GM23338 (cell line): ENCODE data around the gene PTPN18. TPM values are rescaled to one million over a fixed set of nuclear protein-coding genes. Genes with fewer than 3 reads are reported as not detected.

Experiments used
- ATAC-seq: fragments of 200-7000 bp; cut with Tn5 transposase; 3 replicates; pipeline ENCODE4 v1.9.1; 2020
- DNase-seq: peaks from one replicate; pipeline ENCODE4 v3.0.0-alpha.2; 2015; ENCODE audit warnings: low spot score
- H2AFZ ChIP-seq: fragments of 200-600 bp; sonication (generic); 2 replicates; pipeline ENCODE4 v1.8.0; 2016; ENCODE audit warnings: antibody characterized with exemption, mild to moderate bottlenecking, moderate library complexity
- H3F3A ChIP-seq: fragments of 200-600 bp; sonication (generic); replicated peaks from 2 replicates; pipeline ENCODE4 v1.8.0; 2017; ENCODE audit warnings: antibody characterized with exemption, mixed run types, low read depth
- H3K27ac ChIP-seq: fragments of 200-600 bp; sonication (generic); 2 replicates; pipeline ENCODE4 v1.6.1; 2016; ENCODE audit warnings: low read depth
- H3K27me3 ChIP-seq: fragments of 200-600 bp; sonication (generic); 2 replicates; pipeline ENCODE4 v1.8.0; 2016; ENCODE audit warnings: mild to moderate bottlenecking, mixed run types, moderate library complexity; ENCODE audit not compliant: insufficient read depth
- H3K36me3 ChIP-seq: fragments of 200-600 bp; sonication (generic); 2 replicates; pipeline ENCODE4 v1.8.0; 2016; ENCODE audit warnings: mild to moderate bottlenecking; ENCODE audit not compliant: insufficient read depth
- H3K4me1 ChIP-seq: fragments of 200-600 bp; sonication (generic); 2 replicates; pipeline ENCODE4 v1.8.0; 2016; ENCODE audit warnings: mild to moderate bottlenecking, moderate library complexity; ENCODE audit not compliant: insufficient read depth
- H3K4me2 ChIP-seq: fragments of 200-600 bp; sonication (generic); 2 replicates; pipeline ENCODE4 v1.7.1; 2017; ENCODE audit warnings: mixed run types
- H3K4me3 ChIP-seq: fragments of 200-600 bp; sonication (generic); 2 replicates; pipeline ENCODE4 v1.6.1; 2016; ENCODE audit warnings: mixed run types
- H3K79me2 ChIP-seq: fragments of 200-600 bp; sonication (generic); replicated peaks from 2 replicates; pipeline ENCODE4 v1.8.0; 2017; ENCODE audit warnings: mild to moderate bottlenecking; ENCODE audit not compliant: insufficient read depth
- H3K9me2 ChIP-seq: fragments of 200-600 bp; sonication (generic); 2 replicates; pipeline ENCODE4 v1.8.0; 2017; ENCODE audit not compliant: insufficient read depth
- H4K20me1 ChIP-seq: fragments of 200-600 bp; sonication (generic); replicated peaks from 2 replicates; pipeline ENCODE4 v1.8.0; 2017; ENCODE audit warnings: mild to moderate bottlenecking; ENCODE audit not compliant: insufficient read depth
- H3K27ac Mint-ChIP-seq: 2 replicates; pipeline ENCODE4 v1.8.0; 2020; ENCODE audit warnings: inconsistent platforms, mild to moderate bottlenecking, moderate library complexity, mixed read lengths
- H3K27me3 Mint-ChIP-seq: 3 replicates; pipeline ENCODE4 v1.8.0; 2022; ENCODE audit warnings: low read depth, mild to moderate bottlenecking, moderate library complexity, mixed read lengths, inconsistent platforms; ENCODE audit not compliant: insufficient read depth, poor library complexity
- H3K36me3 Mint-ChIP-seq: 3 replicates; pipeline ENCODE4 v1.8.0; 2021; ENCODE audit warnings: low read depth, mild to moderate bottlenecking, inconsistent platforms, moderate library complexity, mixed read lengths
- H3K4me1 Mint-ChIP-seq: 3 replicates; pipeline ENCODE4 v1.8.0; 2020; ENCODE audit warnings: mild to moderate bottlenecking, inconsistent platforms, mixed read lengths
- H3K4me3 Mint-ChIP-seq: 3 replicates; pipeline ENCODE4 v1.8.0; 2021; ENCODE audit warnings: moderate library complexity, mild to moderate bottlenecking, inconsistent platforms, mixed read lengths
- H3K9me3 Mint-ChIP-seq: 3 replicates; pipeline ENCODE4 v1.8.0; 2020; ENCODE audit warnings: moderate library complexity, mild to moderate bottlenecking, inconsistent platforms, mixed read lengths
- EZH2 ChIP-seq: fragments of 200-600 bp; sonication (generic); IDR thresholded peaks from one replicate; pipeline ENCODE4 v1.8.0; 2017; ENCODE audit warnings: antibody characterized with exemption, mild to moderate bottlenecking, low read depth; ENCODE audit not compliant: unreplicated experiment
- EZH2phosphoT487 ChIP-seq: fragments of 200-600 bp; sonication (generic); IDR thresholded peaks from one replicate; pipeline ENCODE4 v1.8.1; 2018; ENCODE audit warnings: antibody characterized with exemption; ENCODE audit not compliant: unreplicated experiment
- JUNB ChIP-seq: IDR thresholded peaks from one replicate; pipeline ENCODE4 v1.6.1; 2016; ENCODE audit warnings: antibody characterized with exemption; ENCODE audit not compliant: unreplicated experiment
- NANOG ChIP-seq: IDR thresholded peaks from 2 replicates; pipeline ENCODE4 v1.6.1; 2016; ENCODE audit warnings: antibody characterized with exemption, borderline replicate concordance
- STAT1 ChIP-seq: IDR thresholded peaks from one replicate; pipeline ENCODE4 v1.6.1; 2016; ENCODE audit warnings: antibody characterized with exemption; ENCODE audit not compliant: unreplicated experiment
- ZNF114 ChIP-seq: fragments of 250-450 bp; sonication (Bioruptor Pico); IDR thresholded peaks from 2 replicates; pipeline ENCODE4 v1.5.0; 2020; ENCODE audit warnings: mild to moderate bottlenecking, moderate library complexity
- ZNF462 ChIP-seq: fragments of 250-450 bp; sonication (Bioruptor Pico); IDR thresholded peaks from 2 replicates; pipeline ENCODE4 v1.5.0; 2020; ENCODE audit warnings: mild to moderate bottlenecking, moderate library complexity
- polyA plus RNA-seq: library from polyadenylated mRNA; unstranded; fragments of >200 nt; fragmentation: Nextera tagmentation; extraction: Ambion mirVana; gene quantifications from 2 replicates; pipeline ENCODE4 v1.2.1, GENCODE V29; 2016
- total RNA-seq: library from RNA; depleted of rRNA; stranded (reverse); fragments of >200 nt; shearing (Covaris generic); gene quantifications from 2 replicates; pipeline ENCODE4 v1.2.3, GENCODE V29; 2014
- TF ChIP-seq, protein P1 (sequence below), 2 experiments: fragments of 200-600 bp in 1 of 2; sonication (generic) in 1 of 2; conservative IDR thresholded peaks; 2 replicates each; pipeline versions ENCODE4 v1.5.1 to v1.6.1; 2016 to 2017; ENCODE audit warnings: antibody characterized with exemption in 2 of 2, low read depth in 2 of 2, mild to moderate bottlenecking in 2 of 2, moderate library complexity in 1 of 2
- TF ChIP-seq, protein P2 (sequence below): IDR thresholded peaks from 2 replicates; pipeline ENCODE4 v1.6.1; 2016; ENCODE audit warnings: antibody characterized with exemption
- TF ChIP-seq, protein P3 (sequence below): IDR thresholded peaks from one replicate; pipeline ENCODE4 v1.6.1; 2018; ENCODE audit warnings: antibody characterized with exemption; ENCODE audit not compliant: unreplicated experiment

PTPN18 gene
- total and polyA plus RNA-seq, 2 experiments from 2014 or later, result 10.1 to 10.9 TPM

GRCh38 chr2:130389358-130389757 is 33.5 kb downstream of the PTPN18 start:
- Histone ChIP-seq H3K79me2 (no peaks in the 10 kb centered on the region), H3K4me1 (peaks cover 7% of the 10 kb centered on the region), H3F3A (no peaks in the 10 kb centered on the region), H3K9me2 (no peaks in the 10 kb centered on the region), H3K36me3 (no peaks in the 10 kb centered on the region), H3K4me3 (no peak overlapping the region), H3K27ac (no peak overlapping the region), H3K4me2 (no peak overlapping the region), H2AFZ (no peak overlapping the region), H3K27me3 (peaks cover 17% of the 10 kb centered on the region), H4K20me1 (no peaks in the 10 kb centered on the region)
- DNase-seq (no peak), ATAC-seq (no peak)
- no peak overlapping the region for H3K27ac Mint-ChIP-seq
- peaks cover 23% of the 10 kb centered on the region for H3K4me1 Mint-ChIP-seq
- no peak for TF ChIP-seq STAT1
- TF ChIP-seq JUNB, result no peak
- peaks cover 8% of the 10 kb centered on the region for H3K27me3 Mint-ChIP-seq
- H3K36me3 Mint-ChIP-seq, result no peaks in the 10 kb centered on the region
- no peaks in the 10 kb centered on the region for H3K9me3 Mint-ChIP-seq
- H3K4me3 Mint-ChIP-seq, result no peak overlapping the region; the same call in 2 of the 3 replicates

GRCh38 chr2:130389783-130390182 is 33.9 kb downstream of the PTPN18 start:
- no peak overlapping the region for H3K4me3 ChIP-seq
- Mint-ChIP-seq H3K27ac (no peak overlapping the region), H3K4me1 (peaks cover 23% of the 10 kb centered on the region), H3K9me3 (no peaks in the 10 kb centered on the region), H3K27me3 (peaks cover 8% of the 10 kb centered on the region), H3K4me3 (no peak overlapping the region), H3K36me3 (no peaks in the 10 kb centered on the region)
- H3K27me3 ChIP-seq, result peaks cover 17% of the 10 kb centered on the region
- no peaks in the 10 kb centered on the region for H3K36me3 ChIP-seq
- no peaks in the 10 kb centered on the region for H3K9me2 ChIP-seq
- H3K4me1 ChIP-seq, result peaks cover 7% of the 10 kb centered on the region
- no peak for DNase-seq
- no peak overlapping the region for H3K27ac ChIP-seq
- no peak for ATAC-seq
- H3K79me2 ChIP-seq, result no peaks in the 10 kb centered on the region
- no peaks in the 10 kb centered on the region for H3F3A ChIP-seq
- no peak overlapping the region for H2AFZ ChIP-seq
- H4K20me1 ChIP-seq, result no peaks in the 10 kb centered on the region
- H3K4me2 ChIP-seq, result no peak overlapping the region
- TF ChIP-seq, protein P1, sequence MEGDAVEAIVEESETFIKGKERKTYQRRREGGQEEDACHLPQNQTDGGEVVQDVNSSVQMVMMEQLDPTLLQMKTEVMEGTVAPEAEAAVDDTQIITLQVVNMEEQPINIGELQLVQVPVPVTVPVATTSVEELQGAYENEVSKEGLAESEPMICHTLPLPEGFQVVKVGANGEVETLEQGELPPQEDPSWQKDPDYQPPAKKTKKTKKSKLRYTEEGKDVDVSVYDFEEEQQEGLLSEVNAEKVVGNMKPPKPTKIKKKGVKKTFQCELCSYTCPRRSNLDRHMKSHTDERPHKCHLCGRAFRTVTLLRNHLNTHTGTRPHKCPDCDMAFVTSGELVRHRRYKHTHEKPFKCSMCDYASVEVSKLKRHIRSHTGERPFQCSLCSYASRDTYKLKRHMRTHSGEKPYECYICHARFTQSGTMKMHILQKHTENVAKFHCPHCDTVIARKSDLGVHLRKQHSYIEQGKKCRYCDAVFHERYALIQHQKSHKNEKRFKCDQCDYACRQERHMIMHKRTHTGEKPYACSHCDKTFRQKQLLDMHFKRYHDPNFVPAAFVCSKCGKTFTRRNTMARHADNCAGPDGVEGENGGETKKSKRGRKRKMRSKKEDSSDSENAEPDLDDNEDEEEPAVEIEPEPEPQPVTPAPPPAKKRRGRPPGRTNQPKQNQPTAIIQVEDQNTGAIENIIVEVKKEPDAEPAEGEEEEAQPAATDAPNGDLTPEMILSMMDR (conservative IDR thresholded peaks at IDR 0.05; ENCODE audit: low read depth in 2 of 2), result no peak
- TF ChIP-seq STAT1, result no peak
- TF ChIP-seq, protein P2, sequence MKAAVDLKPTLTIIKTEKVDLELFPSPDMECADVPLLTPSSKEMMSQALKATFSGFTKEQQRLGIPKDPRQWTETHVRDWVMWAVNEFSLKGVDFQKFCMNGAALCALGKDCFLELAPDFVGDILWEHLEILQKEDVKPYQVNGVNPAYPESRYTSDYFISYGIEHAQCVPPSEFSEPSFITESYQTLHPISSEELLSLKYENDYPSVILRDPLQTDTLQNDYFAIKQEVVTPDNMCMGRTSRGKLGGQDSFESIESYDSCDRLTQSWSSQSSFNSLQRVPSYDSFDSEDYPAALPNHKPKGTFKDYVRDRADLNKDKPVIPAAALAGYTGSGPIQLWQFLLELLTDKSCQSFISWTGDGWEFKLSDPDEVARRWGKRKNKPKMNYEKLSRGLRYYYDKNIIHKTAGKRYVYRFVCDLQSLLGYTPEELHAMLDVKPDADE, result no peak
- TF ChIP-seq EZH2, result no peak
- no peak for TF ChIP-seq EZH2phosphoT487
- no peak for TF ChIP-seq ZNF114 (CRISPR knock-in tag)
- TF ChIP-seq JUNB, result no peak
- TF ChIP-seq NANOG, result no peak
- TF ChIP-seq, protein P3, sequence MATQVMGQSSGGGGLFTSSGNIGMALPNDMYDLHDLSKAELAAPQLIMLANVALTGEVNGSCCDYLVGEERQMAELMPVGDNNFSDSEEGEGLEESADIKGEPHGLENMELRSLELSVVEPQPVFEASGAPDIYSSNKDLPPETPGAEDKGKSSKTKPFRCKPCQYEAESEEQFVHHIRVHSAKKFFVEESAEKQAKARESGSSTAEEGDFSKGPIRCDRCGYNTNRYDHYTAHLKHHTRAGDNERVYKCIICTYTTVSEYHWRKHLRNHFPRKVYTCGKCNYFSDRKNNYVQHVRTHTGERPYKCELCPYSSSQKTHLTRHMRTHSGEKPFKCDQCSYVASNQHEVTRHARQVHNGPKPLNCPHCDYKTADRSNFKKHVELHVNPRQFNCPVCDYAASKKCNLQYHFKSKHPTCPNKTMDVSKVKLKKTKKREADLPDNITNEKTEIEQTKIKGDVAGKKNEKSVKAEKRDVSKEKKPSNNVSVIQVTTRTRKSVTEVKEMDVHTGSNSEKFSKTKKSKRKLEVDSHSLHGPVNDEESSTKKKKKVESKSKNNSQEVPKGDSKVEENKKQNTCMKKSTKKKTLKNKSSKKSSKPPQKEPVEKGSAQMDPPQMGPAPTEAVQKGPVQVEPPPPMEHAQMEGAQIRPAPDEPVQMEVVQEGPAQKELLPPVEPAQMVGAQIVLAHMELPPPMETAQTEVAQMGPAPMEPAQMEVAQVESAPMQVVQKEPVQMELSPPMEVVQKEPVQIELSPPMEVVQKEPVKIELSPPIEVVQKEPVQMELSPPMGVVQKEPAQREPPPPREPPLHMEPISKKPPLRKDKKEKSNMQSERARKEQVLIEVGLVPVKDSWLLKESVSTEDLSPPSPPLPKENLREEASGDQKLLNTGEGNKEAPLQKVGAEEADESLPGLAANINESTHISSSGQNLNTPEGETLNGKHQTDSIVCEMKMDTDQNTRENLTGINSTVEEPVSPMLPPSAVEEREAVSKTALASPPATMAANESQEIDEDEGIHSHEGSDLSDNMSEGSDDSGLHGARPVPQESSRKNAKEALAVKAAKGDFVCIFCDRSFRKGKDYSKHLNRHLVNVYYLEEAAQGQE, result no peak
- TF ChIP-seq ZNF462 (CRISPR knock-in tag), result no peak
